MM.1S (cell line): ENCODE measurements around the gene PRKAA2.

Experiments
- EZH2 ChIP-seq: fragments of 300-600 bp; sonication (generic); optimal IDR thresholded peaks from 2 replicates; pipeline ENCODE3; 2017; ENCODE audit warnings: low read depth, mild to moderate bottlenecking, antibody characterized with exemption, low read length, mixed read lengths
- EZH2phosphoT487 ChIP-seq: fragments of 300-600 bp; sonication (generic); IDR thresholded peaks from 2 replicates; pipeline ENCODE4 v1.6.1; 2018; ENCODE audit warnings: antibody characterized with exemption, low read length
- TF ChIP-seq, protein P1 (sequence below): fragments of 300-600 bp; sonication (generic); IDR thresholded peaks from 2 replicates; pipeline ENCODE4 v1.5.1; 2016; ENCODE audit warnings: antibody characterized with exemption, low read length, mixed read lengths

DNA sequence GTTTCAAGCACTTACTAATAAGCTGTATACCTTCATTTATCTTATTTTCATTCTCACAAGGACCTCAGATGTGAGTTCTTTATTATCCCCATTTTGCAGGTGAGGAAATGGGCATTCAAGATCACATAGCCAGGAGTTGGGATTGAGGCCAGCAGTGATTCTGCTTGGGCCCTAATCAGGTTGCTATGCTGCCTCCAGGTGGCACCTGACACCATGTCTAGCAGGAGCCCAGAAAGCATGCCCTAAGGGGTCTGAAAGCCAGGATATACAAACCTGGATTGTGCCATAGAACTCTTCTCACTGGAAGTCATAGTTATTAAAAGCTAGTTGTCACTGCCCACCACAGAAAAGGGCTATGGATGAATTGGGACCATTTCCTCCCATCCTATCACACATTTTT lies 113.0 kb downstream of the PRKAA2 start:
- TF ChIP-seq, protein P1, sequence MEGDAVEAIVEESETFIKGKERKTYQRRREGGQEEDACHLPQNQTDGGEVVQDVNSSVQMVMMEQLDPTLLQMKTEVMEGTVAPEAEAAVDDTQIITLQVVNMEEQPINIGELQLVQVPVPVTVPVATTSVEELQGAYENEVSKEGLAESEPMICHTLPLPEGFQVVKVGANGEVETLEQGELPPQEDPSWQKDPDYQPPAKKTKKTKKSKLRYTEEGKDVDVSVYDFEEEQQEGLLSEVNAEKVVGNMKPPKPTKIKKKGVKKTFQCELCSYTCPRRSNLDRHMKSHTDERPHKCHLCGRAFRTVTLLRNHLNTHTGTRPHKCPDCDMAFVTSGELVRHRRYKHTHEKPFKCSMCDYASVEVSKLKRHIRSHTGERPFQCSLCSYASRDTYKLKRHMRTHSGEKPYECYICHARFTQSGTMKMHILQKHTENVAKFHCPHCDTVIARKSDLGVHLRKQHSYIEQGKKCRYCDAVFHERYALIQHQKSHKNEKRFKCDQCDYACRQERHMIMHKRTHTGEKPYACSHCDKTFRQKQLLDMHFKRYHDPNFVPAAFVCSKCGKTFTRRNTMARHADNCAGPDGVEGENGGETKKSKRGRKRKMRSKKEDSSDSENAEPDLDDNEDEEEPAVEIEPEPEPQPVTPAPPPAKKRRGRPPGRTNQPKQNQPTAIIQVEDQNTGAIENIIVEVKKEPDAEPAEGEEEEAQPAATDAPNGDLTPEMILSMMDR: no peak
- TF ChIP-seq EZH2phosphoT487: no peak
- TF ChIP-seq EZH2: no peak
